ENCODE results near the gene CHRND.

The CHRND gene

DNA sequence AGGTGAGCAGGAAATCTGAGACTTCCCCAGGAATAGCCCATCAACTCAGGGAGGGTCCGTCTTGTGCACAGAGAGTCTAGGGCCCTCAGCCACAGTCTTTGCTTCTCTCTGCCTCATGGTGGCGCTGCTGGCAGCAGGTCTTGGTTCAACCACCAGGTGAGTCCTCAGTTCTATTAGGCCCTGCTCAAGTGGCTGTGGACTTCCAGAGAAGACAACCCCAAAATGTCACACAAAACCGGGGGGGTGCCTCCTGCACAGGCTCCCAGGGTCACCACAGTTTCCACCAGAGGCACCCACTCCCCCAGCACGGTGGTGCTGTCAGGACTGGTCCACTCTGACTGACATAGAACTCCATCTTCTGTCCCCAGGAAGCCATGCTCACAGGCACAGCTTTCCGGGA, 11.1 kb downstream of the CHRND start (continued):
- TF ChIP-seq ZBTB6 (tag by site-specific recombination; IDR thresholded peaks at IDR 0.05), result no peak
- no peak for TF ChIP-seq YY2 (tag by site-specific recombination; IDR thresholded peaks at IDR 0.05)
- no peak for TF ChIP-seq ZSCAN30 (tag by site-specific recombination; IDR thresholded peaks at IDR 0.05)

DNA sequence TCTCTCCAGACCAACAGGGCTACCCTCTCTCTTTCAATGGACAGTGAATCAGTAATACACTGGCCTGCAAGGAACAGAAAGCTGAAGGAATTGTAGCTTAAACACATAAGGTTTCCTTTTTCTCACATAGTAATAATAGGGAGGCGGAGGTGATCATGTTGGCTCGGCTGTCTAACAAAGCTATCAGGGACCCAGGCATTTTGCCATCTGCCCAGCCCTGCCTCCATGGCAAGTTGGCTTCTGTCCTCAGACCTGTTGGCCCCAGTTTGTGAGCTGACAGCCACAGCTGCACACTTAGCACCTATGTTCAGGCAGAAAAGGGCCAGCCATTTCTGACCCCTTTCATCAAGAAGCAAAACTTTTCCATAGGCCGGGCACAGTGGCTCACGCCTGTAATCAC, 11.5 kb downstream of the CHRND start:
- no peak for TF ChIP-seq ZNF133 (tag by site-specific recombination; IDR thresholded peaks at IDR 0.05)
- no peak for TF ChIP-seq ZNF211 (tag by site-specific recombination; IDR thresholded peaks at IDR 0.05; ENCODE audit: low read depth)
- TF ChIP-seq ZNF501 (tag by site-specific recombination; IDR thresholded peaks at IDR 0.05), result no peak
- TF ChIP-seq SP7 (tag by site-specific recombination; IDR thresholded peaks at IDR 0.05), result no peak
- ChIA-PET CTCF (interaction anchor here (0.6 to 1.6 kb wide), 3 partner anchors 17 to 622 kb away, joined by 3 to 4 read pairs (median 3); partner anchors contain the start of gene PRSS56), POLR2A (interaction anchor here (1.0 kb wide), 1 partner anchor 13 kb away, joined by 3 read pairs; the partner anchor contains the start of genes EIF4E2 and TIGD1)
- no peaks in the 10 kb centered on the region for H3K36me3 ChIP-seq (ENCODE audit: control insufficient read depth in 2 of 2, insufficient read depth in 1 of 2, low read length in 2 of 2)
- no peak overlapping the region for H3K27ac ChIP-seq (ENCODE audit: extremely low read depth, low read depth, low read length)
- no peaks in the 10 kb centered on the region for H3K4me1 ChIP-seq (ENCODE audit: control insufficient read depth, insufficient read depth, low read length)
- H3K4me3 ChIP-seq (ENCODE audit: low read depth, low read length), result no peak overlapping the region
- H3K9me3 ChIP-seq (ENCODE audit: control insufficient read depth, insufficient read depth, low read depth, low read length), result no peaks in the 10 kb centered on the region

DNA sequence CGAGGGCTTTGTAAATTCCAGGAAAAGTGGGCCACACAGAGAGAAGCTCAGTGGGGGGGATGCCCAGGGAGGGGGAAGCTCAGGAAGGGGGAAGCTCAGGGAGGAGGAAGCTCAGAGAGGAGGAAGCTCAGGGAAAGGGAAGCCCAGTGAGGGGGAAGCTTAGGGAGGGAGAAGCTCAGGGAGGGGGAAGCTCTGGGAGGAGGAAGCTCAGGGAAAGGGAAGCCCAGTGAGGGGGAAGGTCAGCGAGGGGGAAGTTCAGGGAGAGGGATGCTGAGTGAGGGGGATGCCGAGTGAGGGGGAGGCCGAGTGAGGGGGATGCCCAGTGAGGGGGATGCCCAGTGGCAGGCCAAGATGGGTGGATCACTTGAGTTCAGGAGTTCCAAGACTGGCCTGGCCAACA, 12.7 kb downstream of the CHRND start:
- no peaks in the 10 kb centered on the region for H3K36me3 ChIP-seq (ENCODE audit: control insufficient read depth in 2 of 2, insufficient read depth in 1 of 2, low read length in 2 of 2)
- ChIA-PET CTCF (no interaction called here), POLR2A (no interaction called here)
- TF ChIP-seq GLIS2 (tag by site-specific recombination; IDR thresholded peaks at IDR 0.05), result no peak
- no peak for TF ChIP-seq GFI1B (tag by site-specific recombination; IDR thresholded peaks at IDR 0.05)
- peak; percentile 58 for TF ChIP-seq ZNF398 (tag by site-specific recombination; IDR thresholded peaks at IDR 0.05)
- TF ChIP-seq ZNF561 (tag by site-specific recombination; IDR thresholded peaks at IDR 0.05; ENCODE audit: borderline replicate concordance), result no peak
- TF ChIP-seq ZNF488 (tag by site-specific recombination; IDR thresholded peaks at IDR 0.05), result no peak
- TF ChIP-seq, protein P1, sequence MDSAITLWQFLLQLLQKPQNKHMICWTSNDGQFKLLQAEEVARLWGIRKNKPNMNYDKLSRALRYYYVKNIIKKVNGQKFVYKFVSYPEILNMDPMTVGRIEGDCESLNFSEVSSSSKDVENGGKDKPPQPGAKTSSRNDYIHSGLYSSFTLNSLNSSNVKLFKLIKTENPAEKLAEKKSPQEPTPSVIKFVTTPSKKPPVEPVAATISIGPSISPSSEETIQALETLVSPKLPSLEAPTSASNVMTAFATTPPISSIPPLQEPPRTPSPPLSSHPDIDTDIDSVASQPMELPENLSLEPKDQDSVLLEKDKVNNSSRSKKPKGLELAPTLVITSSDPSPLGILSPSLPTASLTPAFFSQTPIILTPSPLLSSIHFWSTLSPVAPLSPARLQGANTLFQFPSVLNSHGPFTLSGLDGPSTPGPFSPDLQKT (IDR thresholded peaks at IDR 0.05; ENCODE audit: borderline replicate concordance, low read depth, low read length), result no peak
- peak; percentile 49; the same call in 1 of the 2 replicates for TF ChIP-seq ZIC2 (tag by site-specific recombination; IDR thresholded peaks at IDR 0.05)
- TF ChIP-seq EGR2 (tag by site-specific recombination; IDR thresholded peaks at IDR 0.05; ENCODE audit: low read depth), result peak; percentile 50; the same call in 1 of the 2 replicates
- TF ChIP-seq GLIS1 (tag by site-specific recombination; IDR thresholded peaks at IDR 0.05), result peak; percentile 84
- no peaks in the 10 kb centered on the region for H3K4me1 ChIP-seq (ENCODE audit: control insufficient read depth, insufficient read depth, low read length)
- no peaks in the 10 kb centered on the region for H3K9me3 ChIP-seq (ENCODE audit: control insufficient read depth, insufficient read depth, low read depth, low read length)
- H3K4me3 ChIP-seq (ENCODE audit: low read depth, low read length), result no peak overlapping the region
- H3K27ac ChIP-seq (ENCODE audit: extremely low read depth, low read depth, low read length), result no peak overlapping the region
